Measurements from ENCODE around the gene MT1E. TPM values are rescaled to one million over a fixed set of nuclear protein-coding genes. Genes with fewer than 3 reads are reported as not detected.
"Not testable (repeated sequence)": the region's sequence is repeated elsewhere in the genome, so short reads cannot be mapped to it uniquely, and the experiment has no call there.

Gene MT1E
- total RNA-seq, 1 experiment from 2014 or later = not detected

DNA sequence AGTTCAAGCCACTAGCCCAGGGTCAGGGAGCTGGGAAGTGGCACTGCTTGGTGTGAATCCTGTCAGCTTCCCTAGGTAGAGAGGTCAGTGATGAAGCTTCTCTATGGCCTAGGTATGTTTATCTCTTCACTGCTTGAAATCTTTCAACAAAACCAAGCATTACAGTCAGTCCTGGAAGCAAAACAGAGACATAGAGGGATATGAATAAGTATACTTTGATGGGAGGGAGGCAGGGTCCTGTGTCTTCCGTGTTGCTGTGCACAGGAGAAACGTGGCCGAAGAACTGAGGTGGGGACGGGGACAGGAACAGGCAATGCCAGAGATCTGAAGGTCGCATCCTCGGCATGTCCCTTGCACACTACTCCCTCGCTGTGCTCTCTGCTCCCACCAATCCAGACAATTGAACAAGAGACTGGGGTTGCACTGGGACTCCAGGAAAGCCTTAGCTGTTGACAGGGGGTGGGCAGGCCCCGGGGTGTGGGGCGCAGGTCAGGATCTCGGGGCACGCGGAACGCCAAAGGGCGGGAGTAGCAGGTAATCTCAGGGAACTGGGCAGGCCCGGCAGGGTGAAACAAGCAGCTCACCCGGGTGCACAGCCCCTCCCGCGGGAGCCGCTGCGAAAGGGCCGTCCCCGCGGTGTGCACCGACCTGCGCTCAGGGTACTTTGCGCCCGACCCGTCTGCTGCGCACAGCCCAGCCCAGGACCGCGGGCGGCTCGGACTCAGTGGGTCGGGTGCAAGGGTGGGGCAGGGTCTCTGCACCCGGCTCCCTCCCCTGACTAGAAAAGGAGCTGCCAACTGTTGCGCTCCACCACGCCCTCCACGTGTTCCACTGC lies 43.6 kb downstream of the MT1E start, which contains the start of gene MT1H:
Gene MT1H (plus strand): TSS at position 810 of the 835 bp plus-strand sequence. CDS start 71 bp downstream, outside the sequence.
- DNase-seq (ENCODE audit: extremely low read depth, low read depth) = no peak

DNA sequence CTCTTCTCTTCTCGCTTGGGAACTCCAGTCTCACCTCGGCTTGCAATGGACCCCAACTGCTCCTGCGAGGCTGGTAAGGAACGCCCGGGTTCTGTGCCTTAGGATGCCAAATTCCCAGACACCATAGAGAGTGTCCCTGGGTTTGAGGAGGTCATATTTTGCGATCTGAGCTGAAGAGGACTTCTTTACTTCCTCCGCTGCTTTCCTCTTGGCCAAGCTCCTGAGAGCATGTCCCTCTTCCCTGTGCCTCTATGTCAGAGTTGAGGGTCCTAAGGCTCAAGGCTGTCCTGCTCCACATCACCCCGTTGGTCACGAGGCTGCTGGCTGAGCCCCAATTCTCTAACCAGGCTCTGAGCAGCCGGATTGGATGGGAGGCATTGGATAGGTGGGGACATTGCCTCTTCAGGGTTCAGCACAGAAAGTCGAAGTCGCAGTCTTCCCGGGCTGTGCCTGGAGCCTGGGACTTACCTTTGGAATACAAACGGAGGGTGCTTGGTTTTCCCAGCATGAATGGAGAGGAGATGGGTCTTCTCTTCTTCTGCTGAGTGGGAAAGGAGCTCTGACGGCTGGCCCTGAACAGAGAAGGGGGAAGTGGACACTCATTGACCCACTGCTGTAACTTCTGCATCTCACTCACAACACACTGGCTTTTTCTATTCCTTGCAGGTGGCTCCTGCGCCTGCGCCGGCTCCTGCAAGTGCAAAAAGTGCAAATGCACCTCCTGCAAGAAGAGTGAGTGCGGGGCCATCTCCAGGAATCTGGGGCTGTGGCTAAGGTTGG lies 44.4 kb downstream of the MT1E start:
- DNase-seq (ENCODE audit: extremely low read depth, low read depth) = no peak

GRCh38 chr16:56670620-56670934 lies 45.0 kb downstream of the MT1E start:
- no peak for DNase-seq (ENCODE audit: extremely low read depth, low read depth)

DNA sequence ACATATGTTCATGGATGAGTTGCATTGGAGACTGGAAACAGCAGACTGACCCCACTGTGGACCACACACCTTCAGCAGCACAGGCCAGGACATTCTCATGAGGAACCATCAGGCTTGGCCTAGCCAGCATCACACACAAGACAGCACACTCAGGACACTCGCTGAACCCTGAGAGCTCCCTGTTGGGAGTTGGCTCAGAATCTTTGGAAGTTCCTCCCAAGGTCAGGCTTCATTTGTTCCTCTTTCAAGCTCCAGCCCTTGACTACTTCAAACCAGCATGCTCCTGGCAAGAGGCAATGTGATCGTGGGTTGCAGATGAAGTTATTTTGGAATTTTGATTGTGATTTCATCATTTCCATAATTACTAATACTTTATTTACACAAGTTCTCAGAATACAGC lies 46.1 kb downstream of the MT1E start:
- DNase-seq (ENCODE audit: extremely low read depth, low read depth) = not testable (repeated sequence)

- not testable (repeated sequence) for DNase-seq (ENCODE audit: extremely low read depth, low read depth)
Observed at GRCh38 chr16:56672171-56672570, 46.6 kb downstream of the MT1E start.

DNA sequence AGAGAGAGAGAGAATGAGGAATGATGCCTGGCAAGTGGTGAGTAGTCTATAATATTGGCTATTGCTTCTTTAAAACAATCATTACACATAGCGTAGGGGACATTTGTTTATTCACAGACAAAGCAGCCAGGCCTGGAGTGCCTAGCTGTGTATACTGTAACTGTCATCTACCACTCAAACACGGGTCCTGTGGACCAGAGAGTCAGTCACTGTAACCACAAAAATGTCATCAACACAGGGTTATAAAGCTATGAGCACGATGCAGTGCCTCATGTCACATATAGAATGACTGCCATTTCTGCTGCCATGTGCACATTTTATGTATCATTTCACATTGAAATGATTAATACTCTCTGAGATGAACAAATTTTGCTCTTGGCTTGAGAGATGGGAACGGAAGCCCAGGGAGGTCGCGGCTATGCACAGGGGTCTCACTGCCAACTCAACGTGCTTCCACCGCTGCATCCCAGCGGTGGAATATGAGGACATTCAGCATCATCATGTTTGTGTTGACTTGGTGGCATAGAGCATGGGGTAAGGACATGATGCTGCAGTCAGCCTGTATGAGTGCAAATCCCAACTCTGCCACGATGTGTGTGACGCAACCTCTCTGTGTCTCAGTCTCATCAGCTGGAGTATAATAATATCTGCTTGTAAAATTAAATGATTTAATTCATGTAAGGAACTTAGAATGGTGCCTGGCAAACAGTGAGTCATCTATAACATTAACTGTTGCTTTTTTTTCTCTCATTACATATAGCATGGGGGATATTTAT lies 47.4 kb downstream of the MT1E start:
- no peak for DNase-seq (ENCODE audit: extremely low read depth, low read depth)

DNA sequence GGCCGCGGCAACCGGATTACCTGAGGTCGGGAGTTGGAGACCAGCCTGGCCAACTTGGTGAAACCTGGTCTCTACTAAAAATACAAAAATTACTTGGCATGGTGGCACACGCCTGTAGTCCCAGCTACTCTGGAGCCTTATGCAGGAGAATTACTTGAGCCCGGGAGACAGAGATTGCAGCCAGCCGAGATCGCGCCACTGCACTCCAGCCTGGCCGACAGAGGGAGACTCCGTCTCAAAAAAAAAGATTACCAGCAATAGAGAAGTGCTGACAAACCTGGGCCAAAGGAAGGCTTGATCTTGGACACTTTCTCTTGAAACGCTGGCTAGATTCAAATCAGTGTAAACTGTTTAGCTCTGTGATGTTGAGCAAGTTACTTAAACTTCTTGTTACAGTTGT lies 48.3 kb downstream of the MT1E start:
- peak; percentile 15 for DNase-seq (ENCODE audit: extremely low read depth, low read depth)

DNA sequence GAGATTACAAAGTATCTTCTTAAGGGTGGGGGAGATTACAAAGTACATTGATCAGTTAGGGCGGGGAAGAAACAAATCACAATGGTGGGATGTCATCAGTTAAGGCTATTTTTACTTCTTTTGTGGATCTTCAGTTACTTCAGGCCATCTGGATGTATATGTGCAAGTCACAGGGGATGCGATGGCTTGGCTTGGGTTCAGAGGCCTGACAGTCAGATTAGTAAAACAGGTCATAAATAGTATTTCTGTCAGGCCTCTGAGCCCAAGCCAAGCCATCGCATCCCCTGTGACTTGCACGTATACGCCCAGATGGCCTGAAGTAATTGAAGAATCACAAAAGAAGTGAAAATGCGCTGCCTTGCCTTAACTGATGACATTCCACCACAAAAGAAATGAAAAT lies 49.0 kb downstream of the MT1E start:
- DNase-seq (ENCODE audit: extremely low read depth, low read depth) = not testable (repeated sequence)

DNA sequence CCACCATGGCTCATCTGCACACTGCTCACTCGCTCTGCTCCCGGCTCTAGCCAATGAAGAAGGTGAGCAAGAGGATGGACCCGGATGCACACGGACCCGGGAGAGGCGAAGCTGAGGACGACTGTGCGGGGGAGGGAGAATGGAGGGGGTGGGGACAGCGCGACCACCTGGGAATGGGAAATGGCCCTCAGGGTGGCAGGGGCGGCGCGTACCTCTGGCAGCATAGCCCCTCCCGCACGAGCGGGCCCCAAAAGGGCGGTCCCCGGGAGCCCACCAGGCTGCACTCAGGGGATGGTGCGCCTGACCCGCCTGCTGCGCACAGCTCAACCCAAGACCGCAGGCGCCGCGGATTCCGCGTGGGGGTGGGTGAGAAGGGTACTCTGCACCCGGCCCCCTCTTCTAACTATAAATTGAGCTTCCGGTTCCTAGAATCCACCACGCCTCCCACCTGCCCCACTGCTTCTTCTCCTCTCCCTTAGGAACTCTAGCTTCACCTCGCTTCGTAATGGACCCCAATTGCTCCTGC lies 50.2 kb downstream of the MT1E start:
- no peak for DNase-seq (ENCODE audit: extremely low read depth, low read depth)

Other genes with a start within 250 kb of the MT1E start
- 197 and 209 TPM in 2 replicates for gene AMFR, start 200.2 kb upstream of the MT1E start, total RNA-seq (2014; rRNA removed; shearing (Covaris generic))
- gene NUDT21, start 174.4 kb upstream of the MT1E start, total RNA-seq (2014; rRNA removed; shearing (Covaris generic)) = 115 and 140 TPM in 2 replicates
- 121 and 132 TPM in 2 replicates for gene OGFOD1, start 174.2 kb upstream of the MT1E start, total RNA-seq (2014; rRNA removed; shearing (Covaris generic))
- 67.3 and 75.3 TPM in 2 replicates for gene BBS2, start 105.8 kb upstream of the MT1E start, total RNA-seq (2014; rRNA removed; shearing (Covaris generic))
- not detected in 2 replicates for gene MT4, start 60.7 kb upstream of the MT1E start, total RNA-seq (2014; rRNA removed; shearing (Covaris generic))
- gene MT3, start 36.3 kb upstream of the MT1E start, total RNA-seq (2014; rRNA removed; shearing (Covaris generic)) = not detected in 2 replicates
- 83.8 and 113 TPM in 2 replicates for gene MT2A, start 17.2 kb upstream of the MT1E start, total RNA-seq (2014; rRNA removed; shearing (Covaris generic))
- gene MT1M, start 6.9 kb downstream of the MT1E start, total RNA-seq (2014; rRNA removed; shearing (Covaris generic)) = not detected in 2 replicates
- 19.4 and 32.8 TPM in 2 replicates for gene MT1A, start 12.9 kb downstream of the MT1E start, total RNA-seq (2014; rRNA removed; shearing (Covaris generic))
- not detected in 2 replicates for gene MT1B, start 26.1 kb downstream of the MT1E start, total RNA-seq (2014; rRNA removed; shearing (Covaris generic))
- 0.72 and 0.97 TPM in 2 replicates for gene MT1F, start 32.2 kb downstream of the MT1E start, total RNA-seq (2014; rRNA removed; shearing (Covaris generic))
- gene MT1G, start 42.3 kb downstream of the MT1E start, total RNA-seq (2014; rRNA removed; shearing (Covaris generic)) = not detected in 2 replicates
- not detected in 2 replicates for gene MT1H, start 44.0 kb downstream of the MT1E start, total RNA-seq (2014; rRNA removed; shearing (Covaris generic))
- gene MT1X, start 56.7 kb downstream of the MT1E start, total RNA-seq (2014; rRNA removed; shearing (Covaris generic)) = 5.6 and 11.3 TPM in 2 replicates
- 78.1 and 87.7 TPM in 2 replicates for gene NUP93, start 104.3 kb downstream of the MT1E start, total RNA-seq (2014; rRNA removed; shearing (Covaris generic))
- not detected in 2 replicates for gene SLC12A3, start 239.4 kb downstream of the MT1E start, total RNA-seq (2014; rRNA removed; shearing (Covaris generic))

All from NCI-H460 (cell line).